HG03045 (cell line): ENCODE measurements around the gene CAND2.

Experiments
- ATAC-seq: cut with Tn5 transposase; IDR thresholded peaks from one replicate; pipeline ENCODE4 v1.9.1; 2021; ENCODE audit warnings: mild to moderate bottlenecking, moderate library complexity; ENCODE audit not compliant: unreplicated experiment

Gene CAND2

GRCh38 chr3:12803371-12803770 lies 6.9 kb downstream of the CAND2 start:
- ATAC-seq, result no peak

GRCh38 chr3:12807066-12807465 lies 10.6 kb downstream of the CAND2 start:
- ATAC-seq, result no peak

- no peak for ATAC-seq
Measured at GRCh38 chr3:12807601-12808359, 11.3 kb downstream of the CAND2 start.

GRCh38 chr3:12808587-12808986 lies 12.1 kb downstream of the CAND2 start:
- no peak for ATAC-seq

GRCh38 chr3:12809001-12809400 lies 12.5 kb downstream of the CAND2 start:
- ATAC-seq, result no peak

- ATAC-seq, result no peak
Measured at GRCh38 chr3:12809435-12809834, 13.0 kb downstream of the CAND2 start.

GRCh38 chr3:12810013-12810780 lies 13.7 kb downstream of the CAND2 start:
- peak; percentile 96 for ATAC-seq

GRCh38 chr3:12810961-12811360 lies 14.5 kb downstream of the CAND2 start:
- ATAC-seq, result no peak

- ATAC-seq, result no peak
Measured at GRCh38 chr3:12812812-12813211, 16.3 kb downstream of the CAND2 start.

- ATAC-seq, result no peak
Measured at GRCh38 chr3:12813967-12814366, 17.5 kb downstream of the CAND2 start.

GRCh38 chr3:12815078-12815477 lies 18.6 kb downstream of the CAND2 start:
- ATAC-seq, result no peak

- no peak for ATAC-seq
Measured at GRCh38 chr3:12815719-12816118, 19.2 kb downstream of the CAND2 start.

- ATAC-seq, result no peak
Measured at GRCh38 chr3:12816521-12817342, 20.3 kb downstream of the CAND2 start.

GRCh38 chr3:12817343-12817710 lies 20.8 kb downstream of the CAND2 start:
- no peak for ATAC-seq

GRCh38 chr3:12818273-12818672 lies 21.8 kb downstream of the CAND2 start:
- ATAC-seq, result no peak

GRCh38 chr3:12818773-12819172 lies 22.3 kb downstream of the CAND2 start:
- ATAC-seq, result no peak

GRCh38 chr3:12822725-12823373 lies 26.4 kb downstream of the CAND2 start:
- ATAC-seq, result no peak

GRCh38 chr3:12824299-12824698 lies 27.8 kb downstream of the CAND2 start:
- no peak for ATAC-seq

- no peak for ATAC-seq
Measured at GRCh38 chr3:12825156-12825555, 28.7 kb downstream of the CAND2 start.

GRCh38 chr3:12828751-12829150 lies 32.3 kb downstream of the CAND2 start:
- no peak for ATAC-seq

GRCh38 chr3:12829404-12829803 lies 32.9 kb downstream of the CAND2 start:
- ATAC-seq, result no peak
